ENCODE data around the gene ZRANB3.
"Not testable (repeated sequence)": the region's sequence is repeated elsewhere in the genome, so short reads cannot be mapped to it uniquely, and the experiment has no call there.

ZRANB3 gene

GRCh38 chr2:135119582-135119981 is 411.4 kb downstream of the ZRANB3 start:
- no peaks in the 10 kb centered on the region for H3K4me1 Mint-ChIP-seq
- H3K27ac Mint-ChIP-seq (ENCODE audit: low read depth) = no peak overlapping the region
- DNase-seq (ENCODE audit: low spot score in 2 of 2) (no peak), ATAC-seq (replicated peaks; ENCODE audit: extremely low read depth, poor library complexity, severe bottlenecking) (no peak)
- no peak overlapping the region for H3K4me3 Mint-ChIP-seq
- H3K27me3 Mint-ChIP-seq = no peaks in the 10 kb centered on the region
- peaks cover 6% of the 10 kb centered on the region for H3K9me3 Mint-ChIP-seq
- H3K36me3 Mint-ChIP-seq (ENCODE audit: insufficient read depth) = peaks cover 3% of the 10 kb centered on the region

- Mint-ChIP-seq H3K36me3 (ENCODE audit: insufficient read depth) (peaks cover 3% of the 10 kb centered on the region), H3K9me3 (peaks cover 6% of the 10 kb centered on the region), H3K4me3 (no peak overlapping the region), H3K27me3 (no peaks in the 10 kb centered on the region), H3K4me1 (peaks cover 16% of the 10 kb centered on the region), H3K27ac (ENCODE audit: low read depth) (no peak overlapping the region)
- DNase-seq (ENCODE audit: low spot score in 2 of 2) (no peak), ATAC-seq (replicated peaks; ENCODE audit: extremely low read depth, poor library complexity, severe bottlenecking) (no peak)
Observed at GRCh38 chr2:135113322-135113721, 417.7 kb downstream of the ZRANB3 start.

GRCh38 chr2:135105513-135106316 is 425.3 kb downstream of the ZRANB3 start:
- DNase-seq (ENCODE audit: low spot score in 2 of 2); H3K36me3 Mint-ChIP-seq (ENCODE audit: insufficient read depth); ATAC-seq (replicated peaks; ENCODE audit: extremely low read depth, poor library complexity, severe bottlenecking); H3K4me1 Mint-ChIP-seq; H3K4me3 Mint-ChIP-seq; H3K9me3 Mint-ChIP-seq; H3K27ac Mint-ChIP-seq (ENCODE audit: low read depth); H3K27me3 Mint-ChIP-seq: not testable (repeated sequence)

- Mint-ChIP-seq H3K4me3 (no peak overlapping the region), H3K27me3 (no peaks in the 10 kb centered on the region), H3K9me3 (no peaks in the 10 kb centered on the region), H3K27ac (ENCODE audit: low read depth) (no peak overlapping the region), H3K36me3 (ENCODE audit: insufficient read depth) (peaks cover 3% of the 10 kb centered on the region), H3K4me1 (peaks cover 6% of the 10 kb centered on the region)
- no peak for DNase-seq (ENCODE audit: low spot score in 2 of 2)
- no peak for ATAC-seq (replicated peaks; ENCODE audit: extremely low read depth, poor library complexity, severe bottlenecking)
Observed at GRCh38 chr2:135103843-135104242, 427.2 kb downstream of the ZRANB3 start.

GRCh38 chr2:135099802-135100483 is 431.1 kb downstream of the ZRANB3 start:
- H3K36me3 Mint-ChIP-seq (ENCODE audit: insufficient read depth) = peaks cover 3% of the 10 kb centered on the region
- DNase-seq (ENCODE audit: low spot score in 2 of 2) (no peak), ATAC-seq (replicated peaks; ENCODE audit: extremely low read depth, poor library complexity, severe bottlenecking) (no peak)
- no peaks in the 10 kb centered on the region for H3K27me3 Mint-ChIP-seq
- H3K4me1 Mint-ChIP-seq = no peaks in the 10 kb centered on the region
- H3K4me3 Mint-ChIP-seq = no peak overlapping the region
- H3K27ac Mint-ChIP-seq (ENCODE audit: low read depth) = no peak overlapping the region
- no peaks in the 10 kb centered on the region for H3K9me3 Mint-ChIP-seq

- H3K27me3 Mint-ChIP-seq = no peaks in the 10 kb centered on the region
- no peaks in the 10 kb centered on the region for H3K4me1 Mint-ChIP-seq
- no peak for DNase-seq (ENCODE audit: low spot score in 2 of 2)
- H3K9me3 Mint-ChIP-seq = no peaks in the 10 kb centered on the region
- no peak overlapping the region for H3K27ac Mint-ChIP-seq (ENCODE audit: low read depth)
- no peak for ATAC-seq (replicated peaks; ENCODE audit: extremely low read depth, poor library complexity, severe bottlenecking)
- H3K36me3 Mint-ChIP-seq (ENCODE audit: insufficient read depth) = peaks cover 10% of the 10 kb centered on the region
- no peak overlapping the region for H3K4me3 Mint-ChIP-seq
Observed at GRCh38 chr2:135097532-135098231, 433.3 kb downstream of the ZRANB3 start.

- H3K36me3 Mint-ChIP-seq (ENCODE audit: insufficient read depth) = peaks cover 10% of the 10 kb centered on the region
- H3K4me3 Mint-ChIP-seq = no peak overlapping the region
- no peak for ATAC-seq (replicated peaks; ENCODE audit: extremely low read depth, poor library complexity, severe bottlenecking)
- DNase-seq (ENCODE audit: low spot score in 2 of 2) = no peak
- no peaks in the 10 kb centered on the region for H3K27me3 Mint-ChIP-seq
- H3K4me1 Mint-ChIP-seq = no peaks in the 10 kb centered on the region
- H3K27ac Mint-ChIP-seq (ENCODE audit: low read depth) = no peak overlapping the region
- no peaks in the 10 kb centered on the region for H3K9me3 Mint-ChIP-seq
Observed at GRCh38 chr2:135096665-135097446, 434.2 kb downstream of the ZRANB3 start.

GRCh38 chr2:135095591-135095990 is 435.4 kb downstream of the ZRANB3 start:
- no peak overlapping the region for H3K27ac Mint-ChIP-seq (ENCODE audit: low read depth)

GRCh38 chr2:135094508-135094907 is 436.5 kb downstream of the ZRANB3 start:
- H3K36me3 Mint-ChIP-seq (ENCODE audit: insufficient read depth) = peaks cover 10% of the 10 kb centered on the region
- ATAC-seq (replicated peaks; ENCODE audit: extremely low read depth, poor library complexity, severe bottlenecking) = no peak
- DNase-seq (ENCODE audit: low spot score in 2 of 2) = no peak
- no peak overlapping the region for H3K27ac Mint-ChIP-seq (ENCODE audit: low read depth)
- no peaks in the 10 kb centered on the region for H3K9me3 Mint-ChIP-seq
- H3K4me1 Mint-ChIP-seq = no peaks in the 10 kb centered on the region
- H3K27me3 Mint-ChIP-seq = no peaks in the 10 kb centered on the region
- H3K4me3 Mint-ChIP-seq = no peak overlapping the region

More at GRCh38 chr2:135095591-135095990, 435.4 kb downstream of the ZRANB3 start:
- Mint-ChIP-seq H3K4me1 (no peaks in the 10 kb centered on the region), H3K9me3 (no peaks in the 10 kb centered on the region), H3K27me3 (no peaks in the 10 kb centered on the region), H3K36me3 (ENCODE audit: insufficient read depth) (peaks cover 10% of the 10 kb centered on the region), H3K4me3 (no peak overlapping the region)
- ATAC-seq (replicated peaks; ENCODE audit: extremely low read depth, poor library complexity, severe bottlenecking) (no peak), DNase-seq (ENCODE audit: low spot score in 2 of 2) (no peak)

- Mint-ChIP-seq H3K27ac (ENCODE audit: low read depth) (no peak overlapping the region), H3K9me3 (no peaks in the 10 kb centered on the region), H3K36me3 (ENCODE audit: insufficient read depth) (peaks cover 10% of the 10 kb centered on the region), H3K4me3 (no peak overlapping the region), H3K4me1 (no peaks in the 10 kb centered on the region), H3K27me3 (no peaks in the 10 kb centered on the region)
- no peak for ATAC-seq (replicated peaks; ENCODE audit: extremely low read depth, poor library complexity, severe bottlenecking)
- no peak for DNase-seq (ENCODE audit: low spot score in 2 of 2)
Observed at GRCh38 chr2:135093670-135094330, 437.2 kb downstream of the ZRANB3 start.

GRCh38 chr2:135093193-135093592 is 437.8 kb downstream of the ZRANB3 start:
- Mint-ChIP-seq H3K4me3 (no peak overlapping the region), H3K27ac (ENCODE audit: low read depth) (no peak overlapping the region)

GRCh38 chr2:135091681-135092080 is 439.3 kb downstream of the ZRANB3 start:
- H3K4me3 Mint-ChIP-seq = no peak overlapping the region
- H3K9me3 Mint-ChIP-seq = no peaks in the 10 kb centered on the region
- no peaks in the 10 kb centered on the region for H3K4me1 Mint-ChIP-seq
- H3K27ac Mint-ChIP-seq (ENCODE audit: low read depth) = no peak overlapping the region
- H3K27me3 Mint-ChIP-seq = no peaks in the 10 kb centered on the region
- no peak for ATAC-seq (replicated peaks; ENCODE audit: extremely low read depth, poor library complexity, severe bottlenecking)
- no peak for DNase-seq (ENCODE audit: low spot score in 2 of 2)
- H3K36me3 Mint-ChIP-seq (ENCODE audit: insufficient read depth) = peaks cover 12% of the 10 kb centered on the region

More at GRCh38 chr2:135093193-135093592, 437.8 kb downstream of the ZRANB3 start:
- DNase-seq (ENCODE audit: low spot score in 2 of 2) (no peak), ATAC-seq (replicated peaks; ENCODE audit: extremely low read depth, poor library complexity, severe bottlenecking) (no peak)
- Mint-ChIP-seq H3K27me3 (no peaks in the 10 kb centered on the region), H3K9me3 (no peaks in the 10 kb centered on the region), H3K4me1 (no peaks in the 10 kb centered on the region), H3K36me3 (ENCODE audit: insufficient read depth) (peaks cover 10% of the 10 kb centered on the region)

Data from central memory CD8-positive, alpha-beta T cell (primary cell).